ENCODE data around the gene RAB31.
"Not testable (repeated sequence)": the region's sequence is repeated elsewhere in the genome, so short reads cannot be mapped to it uniquely, and the experiment has no call there.

Gene RAB31

DNA sequence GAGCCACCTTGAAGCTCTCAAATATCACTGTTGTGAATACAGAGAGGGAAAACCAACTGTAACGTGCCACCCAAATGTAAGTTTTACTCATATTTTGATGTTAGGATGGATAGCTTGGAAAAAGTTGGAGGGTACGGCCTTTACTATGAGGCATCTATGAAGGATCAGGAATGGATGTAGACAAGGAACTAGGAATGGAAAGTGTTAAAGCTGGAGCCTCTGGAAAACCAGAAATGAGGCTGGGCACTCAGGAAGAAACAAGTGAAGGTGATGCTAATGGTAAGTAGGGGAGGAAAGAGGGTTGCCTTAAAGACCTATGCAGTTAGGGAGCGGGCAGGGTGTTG is 177.9 kb downstream of the RAB31 start:
- Mint-ChIP-seq H3K27me3 (ENCODE audit: low read depth) (no peaks in the 10 kb centered on the region), H3K4me1 (ENCODE audit: low read depth) (peaks cover 3% of the 10 kb centered on the region), H3K36me3 (ENCODE audit: low read depth) (no peaks in the 10 kb centered on the region), H3K4me3 (no peak overlapping the region), H3K9me3 (no peaks in the 10 kb centered on the region), H3K27ac (no peak overlapping the region)

GRCh38 chr18:9887992-9888391 is 179.9 kb downstream of the RAB31 start:
- no peak overlapping the region for H3K4me3 Mint-ChIP-seq
- no peak overlapping the region for H3K27ac Mint-ChIP-seq
- H3K36me3 Mint-ChIP-seq (ENCODE audit: low read depth), result no peaks in the 10 kb centered on the region
- H3K9me3 Mint-ChIP-seq, result no peaks in the 10 kb centered on the region
- no peaks in the 10 kb centered on the region for H3K27me3 Mint-ChIP-seq (ENCODE audit: low read depth)
- peaks cover 3% of the 10 kb centered on the region for H3K4me1 Mint-ChIP-seq (ENCODE audit: low read depth)

- no peak overlapping the region for H3K4me3 Mint-ChIP-seq
- H3K4me1 Mint-ChIP-seq (ENCODE audit: low read depth), result peaks cover 7% of the 10 kb centered on the region
- H3K27ac Mint-ChIP-seq, result no peak overlapping the region
- H3K9me3 Mint-ChIP-seq, result no peaks in the 10 kb centered on the region
- no peaks in the 10 kb centered on the region for H3K36me3 Mint-ChIP-seq (ENCODE audit: low read depth)
- H3K27me3 Mint-ChIP-seq (ENCODE audit: low read depth), result no peaks in the 10 kb centered on the region
These were observed 182.1 kb downstream of the RAB31 start for GRCh38 chr18:9890196-9890595.

GRCh38 chr18:9890957-9891356 is 182.9 kb downstream of the RAB31 start:
- H3K4me3 Mint-ChIP-seq, result no peak overlapping the region
- no peaks in the 10 kb centered on the region for H3K9me3 Mint-ChIP-seq
- H3K4me1 Mint-ChIP-seq (ENCODE audit: low read depth), result peaks cover 6% of the 10 kb centered on the region
- H3K27ac Mint-ChIP-seq, result no peak overlapping the region
- H3K27me3 Mint-ChIP-seq (ENCODE audit: low read depth), result no peaks in the 10 kb centered on the region
- H3K36me3 Mint-ChIP-seq (ENCODE audit: low read depth), result no peaks in the 10 kb centered on the region

GRCh38 chr18:9891515-9891914 is 183.4 kb downstream of the RAB31 start:
- not testable (repeated sequence) for H3K27me3 Mint-ChIP-seq (ENCODE audit: low read depth); H3K9me3 Mint-ChIP-seq; H3K4me1 Mint-ChIP-seq (ENCODE audit: low read depth); H3K27ac Mint-ChIP-seq; H3K36me3 Mint-ChIP-seq (ENCODE audit: low read depth); H3K4me3 Mint-ChIP-seq

DNA sequence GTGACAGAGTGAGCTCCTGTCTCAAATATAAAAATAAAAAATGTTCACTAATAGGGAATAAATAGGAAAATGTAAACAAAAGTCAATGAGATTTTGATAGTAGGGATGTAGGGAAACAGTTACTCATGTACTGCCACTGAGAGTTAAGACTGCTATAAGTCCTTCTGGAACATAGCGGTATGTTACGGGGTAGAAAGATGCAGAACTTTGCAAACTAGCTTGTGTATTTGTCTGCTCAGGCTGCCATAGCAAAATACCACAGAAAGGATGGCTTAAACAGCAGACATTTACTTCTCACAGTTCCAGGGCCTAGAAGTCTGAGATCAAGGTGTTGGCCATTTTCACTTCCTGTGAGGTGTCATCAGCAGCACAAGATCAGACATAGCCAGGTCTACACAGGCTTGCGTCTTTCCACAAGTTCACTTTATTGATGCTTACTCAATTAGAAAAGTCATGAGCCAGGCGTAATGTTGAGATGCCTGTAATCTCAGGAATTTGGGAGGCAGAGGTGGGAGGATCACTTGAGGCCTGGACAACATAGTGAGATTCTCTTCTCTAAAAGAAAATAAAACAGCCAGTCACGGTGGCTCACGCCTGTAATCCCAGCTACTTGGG is 186.5 kb downstream of the RAB31 start:
- no peaks in the 10 kb centered on the region for H3K27me3 Mint-ChIP-seq (ENCODE audit: low read depth)
- H3K4me1 Mint-ChIP-seq (ENCODE audit: low read depth), result peaks cover 10% of the 10 kb centered on the region
- no peaks in the 10 kb centered on the region for H3K36me3 Mint-ChIP-seq (ENCODE audit: low read depth)
- H3K4me3 Mint-ChIP-seq, result no peak overlapping the region
- H3K9me3 Mint-ChIP-seq, result no peaks in the 10 kb centered on the region
- H3K27ac Mint-ChIP-seq, result no peak overlapping the region

- Mint-ChIP-seq H3K36me3 (ENCODE audit: low read depth) (no peaks in the 10 kb centered on the region), H3K27me3 (ENCODE audit: low read depth) (no peaks in the 10 kb centered on the region), H3K9me3 (no peaks in the 10 kb centered on the region)
These were observed 189.0 kb downstream of the RAB31 start for GRCh38 chr18:9897129-9897528.

DNA sequence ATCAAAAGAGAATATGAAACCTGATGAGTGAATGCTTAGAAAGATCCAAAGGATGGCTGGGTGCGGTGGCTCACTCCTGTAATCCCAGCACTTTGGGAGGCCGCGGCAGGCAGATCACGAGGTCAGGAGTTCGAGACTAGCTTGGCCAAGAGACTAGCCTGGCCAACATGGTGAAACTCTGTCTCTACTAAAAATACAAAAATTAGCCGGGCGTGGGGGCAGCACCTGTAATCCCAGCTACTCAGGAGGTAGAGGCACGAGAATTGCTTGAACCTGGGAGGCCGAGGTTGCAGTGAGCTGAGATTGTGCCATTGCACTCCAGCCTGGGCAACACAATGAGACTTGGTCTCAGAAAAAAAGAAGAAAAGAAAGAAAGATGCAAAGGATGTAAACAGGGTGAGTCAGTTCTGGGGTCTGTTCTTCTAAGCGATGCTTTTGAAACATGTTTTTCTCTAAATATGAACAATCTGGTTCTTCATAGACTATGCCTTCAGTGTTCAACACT is 189.7 kb downstream of the RAB31 start:
- H3K4me3 Mint-ChIP-seq; H3K4me1 Mint-ChIP-seq (ENCODE audit: low read depth); H3K36me3 Mint-ChIP-seq (ENCODE audit: low read depth); H3K9me3 Mint-ChIP-seq; H3K27me3 Mint-ChIP-seq (ENCODE audit: low read depth); H3K27ac Mint-ChIP-seq: not testable (repeated sequence)

More at GRCh38 chr18:9897129-9897528, 189.0 kb downstream of the RAB31 start:
- no peak overlapping the region for H3K4me3 Mint-ChIP-seq
- H3K27ac Mint-ChIP-seq, result no peak overlapping the region
- H3K4me1 Mint-ChIP-seq (ENCODE audit: low read depth), result peaks cover 10% of the 10 kb centered on the region

DNA sequence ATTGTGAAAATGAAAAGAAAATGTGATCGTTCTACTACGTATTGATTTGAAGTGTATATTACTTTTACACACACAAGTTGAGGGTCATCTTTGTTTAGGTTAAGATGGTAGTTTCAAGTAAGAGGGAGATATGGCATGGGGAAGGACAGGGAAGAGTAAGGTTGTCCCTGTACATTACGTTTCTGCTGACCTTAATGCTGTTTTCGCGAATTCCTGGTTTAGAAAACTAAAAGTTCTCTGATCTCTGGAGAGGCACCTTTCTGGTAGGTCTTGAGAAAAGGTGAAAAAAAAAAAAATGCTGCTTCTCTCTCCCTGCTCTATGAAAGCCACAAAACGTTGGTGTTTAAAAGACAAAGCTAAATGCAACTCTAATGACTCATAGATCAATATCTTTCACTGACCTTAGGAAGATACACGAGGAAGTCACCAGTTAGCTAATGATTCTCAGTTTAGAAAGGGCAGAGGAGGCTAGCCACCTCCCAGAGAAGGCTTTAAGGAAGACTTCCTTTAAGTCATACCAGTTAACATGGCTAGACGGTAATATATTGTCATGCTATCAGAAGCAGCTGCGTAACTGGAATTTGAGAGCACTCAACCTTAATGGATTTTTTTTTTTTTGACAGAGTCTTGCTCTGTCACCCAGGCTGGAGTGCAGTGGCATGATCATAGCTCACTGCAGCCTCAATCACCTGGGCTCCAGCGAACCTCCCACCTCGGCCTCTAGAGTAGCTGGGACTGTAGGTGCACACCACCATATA is 190.9 kb downstream of the RAB31 start:
- no peaks in the 10 kb centered on the region for H3K9me3 Mint-ChIP-seq
- H3K27ac Mint-ChIP-seq, result no peak overlapping the region
- H3K27me3 Mint-ChIP-seq (ENCODE audit: low read depth), result peaks cover 2% of the 10 kb centered on the region
- H3K36me3 Mint-ChIP-seq (ENCODE audit: low read depth), result no peaks in the 10 kb centered on the region
- peaks cover 10% of the 10 kb centered on the region for H3K4me1 Mint-ChIP-seq (ENCODE audit: low read depth)
- no peak overlapping the region for H3K4me3 Mint-ChIP-seq

DNA sequence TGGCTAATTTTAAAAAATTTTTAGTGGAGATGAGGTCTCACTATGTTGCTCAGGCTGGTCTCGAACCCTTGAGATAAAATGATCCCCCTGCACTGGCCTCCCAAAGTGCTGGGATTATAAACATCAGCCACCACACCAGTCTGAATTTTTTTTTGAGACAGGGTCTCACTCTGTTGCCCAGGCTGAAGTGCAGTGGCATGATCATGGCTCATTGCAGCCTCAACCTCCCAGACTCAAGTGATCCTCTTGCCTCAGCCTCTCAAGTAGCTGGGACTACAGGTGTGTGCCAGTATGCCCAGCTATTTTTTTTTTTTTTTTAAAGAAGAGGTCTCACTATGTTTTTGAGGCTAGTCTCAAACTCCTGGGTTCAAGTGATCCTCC is 191.4 kb downstream of the RAB31 start:
- H3K27ac Mint-ChIP-seq; H3K9me3 Mint-ChIP-seq; H3K27me3 Mint-ChIP-seq (ENCODE audit: low read depth); H3K4me1 Mint-ChIP-seq (ENCODE audit: low read depth); H3K36me3 Mint-ChIP-seq (ENCODE audit: low read depth); H3K4me3 Mint-ChIP-seq: not testable (repeated sequence)

DNA sequence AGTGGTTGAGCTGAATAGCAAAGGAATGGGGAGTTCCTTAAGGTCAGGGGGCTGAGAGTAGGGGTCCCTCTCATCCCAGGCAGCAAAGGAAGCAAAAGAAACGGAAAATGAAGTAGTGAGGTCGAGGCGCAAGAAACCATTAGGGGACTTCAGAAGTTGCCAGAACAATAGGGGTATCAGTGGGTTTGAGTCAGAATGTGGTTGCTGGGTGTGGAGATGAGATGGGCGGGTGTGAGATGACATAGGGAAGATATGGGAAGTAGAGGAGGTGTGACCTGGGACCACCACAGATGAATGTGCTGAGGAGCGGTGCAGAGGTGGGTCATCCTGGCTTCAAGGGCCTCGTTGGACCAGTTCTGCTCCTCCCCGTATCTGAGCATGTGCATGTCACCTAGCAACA is 192.6 kb downstream of the RAB31 start:
- Mint-ChIP-seq H3K36me3 (ENCODE audit: low read depth) (no peaks in the 10 kb centered on the region), H3K4me3 (no peak overlapping the region), H3K27ac (no peak overlapping the region), H3K27me3 (ENCODE audit: low read depth) (peaks cover 4% of the 10 kb centered on the region), H3K4me1 (ENCODE audit: low read depth) (peaks cover 4% of the 10 kb centered on the region), H3K9me3 (no peaks in the 10 kb centered on the region)

- Mint-ChIP-seq H3K27me3 (ENCODE audit: low read depth) (peaks cover 8% of the 10 kb centered on the region), H3K4me3 (no peak overlapping the region), H3K9me3 (no peaks in the 10 kb centered on the region), H3K4me1 (ENCODE audit: low read depth) (peaks cover 4% of the 10 kb centered on the region), H3K27ac (no peak overlapping the region), H3K36me3 (ENCODE audit: low read depth) (no peaks in the 10 kb centered on the region)
These were observed 193.3 kb downstream of the RAB31 start for GRCh38 chr18:9901377-9901776.

DNA sequence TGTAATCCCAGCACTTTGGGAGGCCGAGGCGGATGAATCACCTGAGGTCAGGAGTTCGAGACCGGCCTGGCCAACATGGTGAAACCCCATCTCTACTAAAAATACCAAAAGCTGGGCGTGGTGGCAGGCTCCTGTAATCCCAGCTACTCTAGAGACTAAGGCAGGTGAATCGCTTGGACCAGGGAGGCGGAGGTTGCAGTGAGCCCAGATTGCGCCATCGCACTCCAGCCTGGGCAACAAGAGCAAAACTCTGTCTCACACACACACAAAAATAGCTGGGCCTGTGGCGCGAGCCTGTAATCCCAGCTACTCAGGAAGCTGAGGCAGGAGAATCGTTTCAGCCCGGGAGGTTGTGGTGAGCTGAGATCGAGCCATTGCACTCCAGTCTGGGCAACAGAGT is 194.2 kb downstream of the RAB31 start:
- not testable (repeated sequence) for H3K36me3 Mint-ChIP-seq (ENCODE audit: low read depth); H3K27ac Mint-ChIP-seq; H3K4me3 Mint-ChIP-seq; H3K4me1 Mint-ChIP-seq (ENCODE audit: low read depth); H3K9me3 Mint-ChIP-seq
- peaks cover 17% of the 10 kb centered on the region for H3K27me3 Mint-ChIP-seq (ENCODE audit: low read depth)

- no peaks in the 10 kb centered on the region for H3K36me3 Mint-ChIP-seq (ENCODE audit: low read depth)
- no peak overlapping the region for H3K27ac Mint-ChIP-seq
- no peak overlapping the region for H3K4me3 Mint-ChIP-seq
- peaks cover 21% of the 10 kb centered on the region for H3K27me3 Mint-ChIP-seq (ENCODE audit: low read depth)
- no peaks in the 10 kb centered on the region for H3K9me3 Mint-ChIP-seq
- peaks cover 4% of the 10 kb centered on the region for H3K4me1 Mint-ChIP-seq (ENCODE audit: low read depth)
These were observed 194.7 kb downstream of the RAB31 start for GRCh38 chr18:9902832-9903231.

DNA sequence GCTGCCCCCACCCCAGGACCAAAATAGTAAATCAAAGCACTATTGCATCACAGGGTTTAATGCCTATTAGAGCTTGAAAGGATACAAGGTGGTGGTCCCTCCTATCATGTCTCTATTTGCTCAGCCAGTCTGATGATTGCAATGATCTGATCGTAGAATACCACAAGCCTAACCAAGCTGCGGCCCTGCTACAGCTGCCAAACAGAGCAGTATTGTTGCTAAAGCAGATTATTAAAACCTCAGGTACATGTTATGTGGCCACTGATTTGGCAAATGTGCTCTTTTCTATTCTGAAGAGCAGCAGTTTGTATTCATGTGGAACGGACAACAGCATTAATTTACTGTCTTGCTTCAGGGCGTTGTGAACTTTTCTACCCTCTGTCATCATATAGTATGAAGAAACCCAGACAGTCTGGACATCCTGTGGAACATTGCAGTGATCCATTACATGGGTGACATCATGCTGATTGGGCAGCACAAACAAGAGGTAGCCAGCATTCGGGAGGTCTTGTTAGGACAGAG is 197.4 kb downstream of the RAB31 start:
- H3K27ac Mint-ChIP-seq, result no peak overlapping the region
- no peak overlapping the region for H3K4me3 Mint-ChIP-seq
- no peaks in the 10 kb centered on the region for H3K9me3 Mint-ChIP-seq
- H3K36me3 Mint-ChIP-seq (ENCODE audit: low read depth), result no peaks in the 10 kb centered on the region
- H3K4me1 Mint-ChIP-seq (ENCODE audit: low read depth), result no peaks in the 10 kb centered on the region
- peaks cover 43% of the 10 kb centered on the region for H3K27me3 Mint-ChIP-seq (ENCODE audit: low read depth)

Data from T-helper 1 cell treated with Interleukin-12 subunit alpha and Interleukin-12 subunit beta and Interleukin-4 antibody, amounts not matched to agents 30 μg/mL and 1 μg/mL, for 36 hours (primary cell).